H1 (cell line): ENCODE results near the gene MOCS1. TPM values are rescaled to one million over a fixed set of nuclear protein-coding genes. Genes with fewer than 3 reads are reported as not detected.

ENCODE experiments used
- CTCF ChIA-PET: fragments of 300-600 bp; sonication (Branson Sonifier 250); formaldehyde crosslinking; loops from one replicate; lab custom pipeline; 2021; ENCODE audit not compliant: partially characterized antibody; lab: Charles Lee
- POLR2A ChIA-PET: fragments of 300-600 bp; sonication (Branson Sonifier 250); formaldehyde crosslinking; loops from one replicate; lab custom pipeline; 2021; ENCODE audit warnings: inconsistent platforms; ENCODE audit not compliant: partially characterized antibody; lab: Charles Lee
- DNase-seq, 2 experiments: peaks; one replicate each; pipeline versions ENCODE4 v3.0.0 to v3.0.0-alpha.2; 2010 to 2022; ENCODE audit warnings: low spot score in 2 of 2, low read depth in 1 of 2, mixed read lengths in 1 of 2
- FAIRE-seq: peaks from 2 replicates; lab custom pipeline; 2011; peaks lifted over from hg19 to GRCh38; lab: Jason Lieb, UNC
- H2AFZ ChIP-seq: 2 replicates; pipeline ENCODE4 v1.8.1; 2012; ENCODE audit warnings: low read length, inconsistent platforms
- H2AK5ac ChIP-seq: 2 replicates; pipeline ENCODE4 v1.6.1; 2013; ENCODE audit warnings: low read depth, low read length
- H2BK120ac ChIP-seq: replicated peaks from 2 replicates; pipeline ENCODE3; 2013; ENCODE audit warnings: low read depth, low read length, inconsistent platforms
- H2BK12ac ChIP-seq: 2 replicates; pipeline ENCODE4 v1.6.1; 2013; ENCODE audit warnings: low read depth, low read length
- H2BK15ac ChIP-seq: 2 replicates; pipeline ENCODE4 v1.6.1; 2013; ENCODE audit warnings: low read length
- H2BK20ac ChIP-seq: 2 replicates; pipeline ENCODE4 v1.6.1; 2013; ENCODE audit warnings: low read length
- H2BK5ac ChIP-seq: 2 replicates; pipeline ENCODE4 v1.6.1; 2013; ENCODE audit warnings: low read depth, low read length
- H3K14ac ChIP-seq: 2 replicates; pipeline ENCODE4 v1.6.1; 2013; ENCODE audit warnings: inconsistent platforms; ENCODE audit not compliant: insufficient read length
- H3K18ac ChIP-seq: 2 replicates; pipeline ENCODE4 v1.6.1; 2013; ENCODE audit warnings: low read length; ENCODE audit errors: extremely low read depth
- H3K23ac ChIP-seq: 2 replicates; pipeline ENCODE4 v1.6.1; 2013; ENCODE audit warnings: inconsistent platforms; ENCODE audit not compliant: insufficient read length
- H3K23me2 ChIP-seq: 2 replicates; pipeline ENCODE4 v1.6.1; 2013; ENCODE audit warnings: low read depth, low read length
- H3K27ac ChIP-seq: 2 replicates; pipeline ENCODE4 v1.6.1; 2011; ENCODE audit warnings: low read depth, low read length, inconsistent platforms
- H3K27me3 ChIP-seq, 4 experiments: replicated peaks in 1 of 4; 1 replicate in 1 of 4; 2 replicates in 3 of 4; pipeline versions ENCODE4 v1.6.1 to v1.8.1; 2011 to 2013; ENCODE audit warnings: low read length in 3 of 4, mild to moderate bottlenecking in 3 of 4, inconsistent platforms in 2 of 4, mixed read lengths in 2 of 4, moderate library complexity in 1 of 4; ENCODE audit not compliant: control insufficient read depth in 3 of 4, insufficient read depth in 3 of 4; ENCODE audit errors: extremely low read depth in 1 of 4
- H3K36me3 ChIP-seq, 4 experiments: 2 replicates each; pipeline versions ENCODE4 v1.6.1 to v1.8.1; 2011 to 2013; ENCODE audit warnings: mild to moderate bottlenecking in 4 of 4, low read length in 3 of 4, moderate library complexity in 2 of 4, control low read depth in 1 of 4, inconsistent platforms in 1 of 4; ENCODE audit not compliant: insufficient read depth in 4 of 4, control insufficient read depth in 2 of 4
- H3K4ac ChIP-seq: replicated peaks from 2 replicates; pipeline ENCODE3; 2013; ENCODE audit warnings: low read length, low read depth, mixed read lengths, inconsistent platforms; ENCODE audit not compliant: insufficient read length
- H3K4me1 ChIP-seq, 4 experiments: replicated peaks in 1 of 4; 1 replicate in 1 of 4; 2 replicates in 3 of 4; pipeline versions ENCODE4 v1.6.1 to v1.8.1; 2011 to 2013; ENCODE audit warnings: low read length in 3 of 4, inconsistent platforms in 2 of 4, mixed read lengths in 1 of 4; ENCODE audit not compliant: insufficient read depth in 4 of 4, control insufficient read depth in 3 of 4
- H3K4me2 ChIP-seq, 2 experiments: 2 replicates each; pipeline versions ENCODE4 v1.6.1 to v1.8.1; 2011 to 2013; ENCODE audit warnings: low read depth in 2 of 2, low read length in 2 of 2, control low read depth in 1 of 2, inconsistent platforms in 1 of 2, mild to moderate bottlenecking in 1 of 2; ENCODE audit not compliant: insufficient read depth in 1 of 2
- H3K4me3 ChIP-seq, 4 experiments: fragments of 200-600, 300-600 bp in 1 of 4; sonication (generic), shearing (Covaris generic), sonication (Bioruptor Twin) in 1 of 4; 2 replicates each; pipeline versions ENCODE4 v1.5.1 to v1.8.1; 2011 to 2016; ENCODE audit warnings: low read length in 4 of 4, low read depth in 3 of 4, control low read depth in 2 of 4, inconsistent platforms in 2 of 4, mild to moderate bottlenecking in 2 of 4, mixed read lengths in 1 of 4, moderate library complexity in 1 of 4; ENCODE audit not compliant: insufficient read depth in 2 of 4; ENCODE audit errors: extremely low read depth in 1 of 4
- H3K56ac ChIP-seq: replicated peaks from 2 replicates; pipeline ENCODE3; 2013; ENCODE audit warnings: low read depth, mild to moderate bottlenecking, mixed read lengths, low read length, inconsistent platforms; ENCODE audit not compliant: insufficient read length
- H3K79me1 ChIP-seq: 2 replicates; pipeline ENCODE4 v1.6.1; 2013; ENCODE audit warnings: low read depth, low read length, control low read depth
- H3K79me2 ChIP-seq, 2 experiments: 2 replicates each; pipeline versions ENCODE4 v1.6.1 to v1.8.1; 2012 to 2013; ENCODE audit warnings: low read length in 2 of 2, mild to moderate bottlenecking in 2 of 2, inconsistent platforms in 1 of 2; ENCODE audit not compliant: insufficient read depth in 2 of 2, control insufficient read depth in 1 of 2
- H3K9ac ChIP-seq, 4 experiments: replicated peaks in 1 of 4; 1 replicate in 1 of 4; 2 replicates in 3 of 4; pipeline versions ENCODE4 v1.6.1 to v1.8.1; 2011 to 2013; ENCODE audit warnings: low read depth in 3 of 4, low read length in 3 of 4, control low read depth in 2 of 4, mild to moderate bottlenecking in 2 of 4, moderate library complexity in 2 of 4, inconsistent platforms in 1 of 4; ENCODE audit errors: extremely low read depth in 1 of 4
- H3K9me3 ChIP-seq, 2 experiments: 2 replicates each; pipeline versions ENCODE4 v1.6.1 to v1.8.1; 2012 to 2013; ENCODE audit warnings: mild to moderate bottlenecking in 2 of 2, moderate library complexity in 2 of 2, control low read depth in 1 of 2, inconsistent platforms in 1 of 2, low read depth in 1 of 2, low read length in 1 of 2, mixed read lengths in 1 of 2; ENCODE audit not compliant: insufficient read depth in 2 of 2
- H4K20me1 ChIP-seq, 2 experiments: replicated peaks in 1 of 2; 2 replicates each; pipeline versions ENCODE3 to v1.8.1; 2011 to 2013; ENCODE audit warnings: inconsistent platforms in 2 of 2, low read length in 2 of 2, mild to moderate bottlenecking in 1 of 2; ENCODE audit not compliant: insufficient read depth in 2 of 2, control insufficient read depth in 1 of 2
- H4K5ac ChIP-seq: 2 replicates; pipeline ENCODE4 v1.6.1; 2013; ENCODE audit warnings: low read length, low read depth, mixed read lengths, inconsistent platforms; ENCODE audit not compliant: insufficient read length
- H4K8ac ChIP-seq: 2 replicates; pipeline ENCODE4 v1.8.0; 2013; ENCODE audit warnings: mild to moderate bottlenecking, moderate library complexity, low read length, inconsistent platforms; ENCODE audit not compliant: insufficient read depth; ENCODE audit errors: extremely low read depth
- H4K91ac ChIP-seq: replicated peaks from 2 replicates; pipeline ENCODE3; 2013; ENCODE audit warnings: low read length, mixed read lengths, inconsistent platforms; ENCODE audit not compliant: insufficient read length
- RXRA ChIP-seq: IDR thresholded peaks from 2 replicates; pipeline ENCODE4 v1.6.1; 2011; ENCODE audit warnings: low read depth, mild to moderate bottlenecking, low read length, moderate library complexity; ENCODE audit not compliant: insufficient read depth
- TAF1 ChIP-seq: IDR thresholded peaks from 2 replicates; pipeline ENCODE4 v1.6.1; 2011; ENCODE audit warnings: mild to moderate bottlenecking, low read depth, low read length
- WGBS, 2 experiments: shearing (Covaris generic) in 1 of 2; methylation state at CpG; one replicate each; pipeline versions ENCODE4 v1.1.6 to v1.1.7; 2013 to 2015; ENCODE audit warnings: low lambda C conversion rate in 2 of 2, mixed read lengths in 2 of 2, inconsistent platforms in 1 of 2, low coverage in 1 of 2, missing lambda C conversion rate in 1 of 2; ENCODE audit not compliant: insufficient replicate concordance in 2 of 2, insufficient coverage in 1 of 2, insufficient read length in 1 of 2; ENCODE audit errors: extremely low coverage in 1 of 2, missing lambda C conversion rate in 1 of 2; 5-methylcytosine and 5-hydroxymethylcytosine counted together
- polyA plus RNA-seq, 7 experiments: library from polyadenylated mRNA; depleted of rRNA in 3 of 7; stranded (reverse) in 5 of 7; unstranded in 2 of 7; fragments of >200 nt in 5 of 7; fragments of 200-250 nt in 2 of 7; gene quantifications; 1 replicate in 5 of 7; 2 replicates in 1 of 7; 4 replicates in 1 of 7; pipeline versions ENCODE4 v1.2.1 to v1.2.3, GENCODE V29; 2011 to 2013; ENCODE audit warnings: missing spikeins in 2 of 7, mixed read lengths in 2 of 7
- total RNA-seq: library from RNA; stranded (reverse); fragmentation: NEBNext Ultra II Directional; extraction: Animal tissue kit (Norgen Biotek cat#: 25700); gene quantifications from 2 replicates; pipeline ENCODE4 v1.2.1, GENCODE V29; 2021

MOCS1 gene
- total and polyA plus RNA-seq, 2 of the 8 experiments (the other 6 are each of a cell fraction or from before 2014, with no cell fraction given): 13.4 to 19.7 TPM

DNA sequence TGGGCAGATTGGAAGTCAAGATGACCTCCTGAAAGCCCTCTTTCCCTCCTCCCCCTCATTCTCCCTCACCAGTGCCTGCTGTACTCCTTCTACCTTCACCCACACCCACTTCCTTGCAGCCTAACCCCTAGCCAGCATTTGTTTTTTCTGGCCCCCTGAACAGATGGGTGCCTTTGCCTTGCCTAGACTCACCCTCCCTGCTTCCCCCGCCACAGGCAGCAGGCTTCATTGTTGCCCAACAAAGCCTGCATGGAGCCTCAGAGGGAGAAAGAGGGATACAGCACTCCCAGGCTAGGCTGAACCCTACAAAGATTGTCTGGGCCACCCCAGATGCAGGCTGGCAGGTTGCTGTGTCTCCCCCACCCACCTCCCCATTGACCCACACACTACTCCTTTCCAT is 2.7 kb downstream of the MOCS1 start:
- Histone ChIP-seq H3K9me3 (peaks cover 0 to 6% of the 10 kb centered on the region in 2 experiments; a peak in 2 of 4 replicates), H3K4me3 (no peak overlapping the region), H3K36me3 (peaks cover 0 to 6% (median 2%) of the 10 kb centered on the region in 4 experiments; a peak in 4 of 8 replicates), H3K79me1 (0 out of 2 replicates have a peak, but pooled peaks cover 3% of the 10 kb centered on the region), H3K23ac (no peak overlapping the region), H3K27ac (no peak overlapping the region; the same call in 1 of the 2 replicates), H3K4me2 (peak overlapping the region in 1 of 2 experiments; percentile 77; a peak in 1 of 4 replicates), H3K4me1 (peaks cover 0 to 3% (median 0%) of the 10 kb centered on the region in 4 experiments; a peak in 2 of 7 replicates), H2BK12ac (no peak overlapping the region), H2BK120ac (no peak overlapping the region), H3K23me2 (peaks cover 5% of the 10 kb centered on the region; the same call in 1 of the 2 replicates), H4K8ac (peak overlapping the region; percentile 5; the same call in 1 of the 2 replicates), H3K14ac (no peak overlapping the region), H2BK5ac (0 out of 2 replicates have a peak overlapping the region, but pooled peaks have one; percentile 9), H2BK15ac (no peak overlapping the region), H3K79me2 (no peaks in the 10 kb centered on the region; a peak in 1 of 4 replicates), H3K56ac (no peak overlapping the region), H2BK20ac (no peak overlapping the region), H3K18ac (no peak overlapping the region), H2AFZ (no peak overlapping the region), H4K91ac (peak overlapping the region; percentile 16), H2AK5ac (no peak overlapping the region), H4K5ac (no peak overlapping the region), H3K4ac (no peak overlapping the region), H3K27me3 (no peaks in the 10 kb centered on the region; a peak in 1 of 7 replicates), H4K20me1 (peaks cover 0 to 1% of the 10 kb centered on the region in 2 experiments), H3K9ac (no peak overlapping the region)
- no peak for DNase-seq
- POLR2A ChIA-PET: interaction anchor here (0.7 kb wide), 2 partner anchors 23 to 232 kb away, joined by 3 read pairs; no protein-coding TSS in a partner anchor
- FAIRE-seq: no peak
- no peak for TF ChIP-seq RXRA
- no peak for TF ChIP-seq TAF1
- CTCF ChIA-PET: interaction anchor here (0.6 to 2.3 kb wide), 6 partner anchors 9 to 1093 kb away, joined by 3 to 7 read pairs (median 3); no protein-coding TSS in a partner anchor
- 82% methylated on average over 1 of the region's 1 CpG; no CpG with 5 or more reads in 1 of the 2 experiments for WGBS, 2 experiments
